ENCODE results near the gene HBG1.
"Not testable (repeated sequence)": the region's sequence is repeated elsewhere in the genome, so short reads cannot be mapped to it uniquely, and the experiment has no call there.

HBG1 gene

DNA sequence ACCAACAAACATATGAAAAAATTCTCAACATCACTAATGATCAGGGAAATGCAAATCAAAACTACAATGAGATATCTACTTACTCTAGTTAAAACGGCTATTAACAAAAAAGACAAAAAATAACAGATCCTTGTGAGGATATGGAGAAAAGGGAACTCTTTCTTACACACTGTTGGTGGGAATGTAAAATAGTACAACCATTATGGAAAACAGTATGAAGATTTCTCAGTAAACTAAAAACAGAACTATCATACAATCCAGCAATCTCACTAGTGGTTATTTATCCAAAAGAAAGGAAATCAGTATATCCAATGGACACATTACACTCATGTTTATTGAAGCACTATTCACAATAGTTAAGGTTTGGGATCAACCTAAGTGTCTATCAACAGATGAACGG lies 16.2 kb upstream of the HBG1 start:
- TF ChIP-seq, protein P1, sequence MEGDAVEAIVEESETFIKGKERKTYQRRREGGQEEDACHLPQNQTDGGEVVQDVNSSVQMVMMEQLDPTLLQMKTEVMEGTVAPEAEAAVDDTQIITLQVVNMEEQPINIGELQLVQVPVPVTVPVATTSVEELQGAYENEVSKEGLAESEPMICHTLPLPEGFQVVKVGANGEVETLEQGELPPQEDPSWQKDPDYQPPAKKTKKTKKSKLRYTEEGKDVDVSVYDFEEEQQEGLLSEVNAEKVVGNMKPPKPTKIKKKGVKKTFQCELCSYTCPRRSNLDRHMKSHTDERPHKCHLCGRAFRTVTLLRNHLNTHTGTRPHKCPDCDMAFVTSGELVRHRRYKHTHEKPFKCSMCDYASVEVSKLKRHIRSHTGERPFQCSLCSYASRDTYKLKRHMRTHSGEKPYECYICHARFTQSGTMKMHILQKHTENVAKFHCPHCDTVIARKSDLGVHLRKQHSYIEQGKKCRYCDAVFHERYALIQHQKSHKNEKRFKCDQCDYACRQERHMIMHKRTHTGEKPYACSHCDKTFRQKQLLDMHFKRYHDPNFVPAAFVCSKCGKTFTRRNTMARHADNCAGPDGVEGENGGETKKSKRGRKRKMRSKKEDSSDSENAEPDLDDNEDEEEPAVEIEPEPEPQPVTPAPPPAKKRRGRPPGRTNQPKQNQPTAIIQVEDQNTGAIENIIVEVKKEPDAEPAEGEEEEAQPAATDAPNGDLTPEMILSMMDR (IDR thresholded peaks at IDR 0.05) = no peak
- no peak for TF ChIP-seq ZFX (IDR thresholded peaks at IDR 0.05; ENCODE audit: borderline replicate concordance)
- H3K27ac ChIP-seq = no peak overlapping the region

DNA sequence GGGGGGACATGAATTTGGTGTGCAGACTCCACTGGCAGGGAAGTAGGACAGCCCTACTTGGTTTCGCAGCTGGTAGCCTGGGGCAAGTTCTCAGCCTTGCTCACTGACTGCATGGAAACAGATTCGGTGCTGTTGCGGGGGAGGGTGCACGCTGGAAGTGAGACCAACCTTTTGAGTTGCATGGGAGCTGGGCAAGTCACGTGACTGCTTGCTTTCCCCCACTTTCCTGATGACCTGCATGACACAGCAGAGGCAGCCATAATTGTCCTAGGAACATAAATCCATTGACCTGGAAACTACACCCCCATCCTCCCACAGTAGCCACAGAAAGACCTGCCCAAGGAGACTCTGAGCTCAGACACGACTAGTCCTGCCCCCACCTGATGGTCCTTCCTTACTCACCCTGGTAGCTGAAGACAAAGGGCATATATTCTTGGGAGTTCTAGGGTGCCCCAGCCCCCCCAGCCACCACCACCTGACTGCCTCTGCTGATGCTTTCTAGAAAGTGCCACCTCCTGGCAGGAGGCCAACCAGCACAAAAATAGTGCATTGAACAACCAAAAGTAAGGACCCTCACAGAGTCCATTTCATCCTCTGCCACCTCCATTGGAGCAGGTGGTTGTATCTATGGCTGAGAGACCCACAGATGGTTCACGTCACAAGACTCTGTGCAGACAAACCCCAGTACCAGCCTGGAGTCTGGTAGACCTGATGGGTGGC lies 9.0 kb upstream of the HBG1 start:
- TF ChIP-seq, protein P1 (IDR thresholded peaks at IDR 0.05) = no peak
- TF ChIP-seq ZFX (IDR thresholded peaks at IDR 0.05; ENCODE audit: borderline replicate concordance) = no peak
- no peak overlapping the region for H3K27ac ChIP-seq

DNA sequence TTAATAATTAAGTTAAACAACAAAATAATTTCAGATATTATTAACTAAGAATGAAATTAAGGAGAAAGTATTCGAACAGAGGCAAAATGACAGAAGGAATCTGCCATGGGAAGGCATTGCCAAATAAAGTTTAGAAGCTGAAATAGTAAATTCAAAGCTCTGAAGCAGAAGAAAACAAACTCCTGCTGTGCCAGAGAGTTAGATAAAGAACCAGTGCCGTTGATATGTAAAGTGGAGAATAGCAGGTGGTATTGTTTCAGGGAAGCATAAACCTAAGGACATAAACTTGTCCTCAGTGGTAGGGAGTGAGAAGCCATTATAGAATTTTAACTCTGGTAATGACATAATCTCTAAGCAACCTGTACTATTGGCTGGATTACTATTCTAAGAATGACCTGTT lies 7.6 kb upstream of the HBG1 start:
- H3K27ac ChIP-seq = no peak overlapping the region
- no peak for TF ChIP-seq ZFX (IDR thresholded peaks at IDR 0.05; ENCODE audit: borderline replicate concordance)
- TF ChIP-seq, protein P1 (IDR thresholded peaks at IDR 0.05) = no peak

DNA sequence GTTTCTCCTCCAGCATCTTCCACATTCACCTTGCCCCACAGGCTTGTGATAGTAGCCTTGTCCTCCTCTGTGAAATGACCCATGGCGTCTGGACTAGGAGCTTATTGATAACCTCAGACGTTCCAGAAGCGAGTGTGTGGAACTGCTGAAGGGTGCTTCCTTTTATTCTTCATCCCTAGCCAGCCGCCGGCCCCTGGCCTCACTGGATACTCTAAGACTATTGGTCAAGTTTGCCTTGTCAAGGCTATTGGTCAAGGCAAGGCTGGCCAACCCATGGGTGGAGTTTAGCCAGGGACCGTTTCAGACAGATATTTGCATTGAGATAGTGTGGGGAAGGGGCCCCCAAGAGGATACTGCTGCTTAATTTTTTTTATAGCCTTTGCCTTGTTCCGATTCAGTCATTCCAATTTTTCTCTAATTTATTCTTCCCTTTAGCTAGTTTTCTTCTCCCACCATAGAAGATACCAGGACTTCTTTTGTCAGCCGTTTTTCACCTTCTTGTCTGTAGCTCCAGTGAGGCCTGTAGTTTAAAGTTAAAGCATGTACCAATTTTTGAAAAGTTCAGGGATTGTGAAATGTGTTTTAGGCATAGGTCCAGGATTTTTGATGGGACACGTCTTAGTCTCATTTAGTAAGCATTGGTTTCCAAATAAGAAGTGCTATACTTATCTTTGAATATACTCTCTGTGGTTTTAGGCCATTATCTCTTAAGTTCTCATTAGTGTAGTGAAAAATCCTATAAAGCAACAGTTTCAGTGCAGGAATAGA lies 5.2 kb upstream of the HBG1 start, which contains the start of gene HBG2:
Gene HBG2, minus strand, starts transcription at position 136 of the 768 bp plus-strand sequence. Its CDS starts 53 bp downstream, at position 83.
- H3K27ac ChIP-seq = not testable (repeated sequence)

DNA sequence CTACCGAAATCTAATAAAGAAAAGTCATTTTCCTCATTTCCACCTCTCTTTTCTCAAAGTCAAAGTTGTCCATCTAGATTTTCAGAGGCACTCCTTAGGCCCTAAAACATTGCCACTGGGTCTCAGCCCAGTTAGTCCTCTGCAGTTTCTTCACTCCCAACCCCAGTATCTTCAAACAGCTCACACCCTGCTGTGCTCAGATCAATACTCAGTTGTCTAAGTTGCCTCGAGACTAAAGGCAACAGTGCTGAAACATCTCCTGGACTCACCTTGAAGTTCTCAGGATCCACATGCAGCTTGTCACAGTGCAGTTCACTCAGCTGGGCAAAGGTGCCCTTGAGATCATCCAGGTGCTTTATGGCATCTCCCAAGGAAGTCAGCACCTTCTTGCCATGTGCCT lies 4.4 kb upstream of the HBG1 start:
- H3K27ac ChIP-seq = not testable (repeated sequence)

DNA sequence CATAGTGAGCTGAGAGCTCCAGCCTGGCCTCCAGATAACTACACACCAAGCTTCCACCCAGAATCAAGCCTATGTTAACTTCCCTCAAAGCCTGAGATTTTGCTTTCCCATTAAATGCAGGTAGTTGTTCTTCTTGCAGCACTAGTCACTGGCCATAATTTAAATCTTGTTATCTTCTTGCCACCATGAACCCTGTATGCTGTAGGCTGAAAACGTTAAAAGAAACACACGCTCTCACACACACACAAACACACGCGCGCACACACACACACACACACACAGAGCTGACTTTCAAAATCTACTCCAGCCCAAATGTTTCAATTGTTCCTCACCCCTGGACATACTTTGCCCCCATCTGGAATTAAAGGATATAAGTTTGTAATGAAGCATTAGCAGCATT lies 3.8 kb upstream of the HBG1 start:
- H3K27ac ChIP-seq = not testable (repeated sequence)

DNA sequence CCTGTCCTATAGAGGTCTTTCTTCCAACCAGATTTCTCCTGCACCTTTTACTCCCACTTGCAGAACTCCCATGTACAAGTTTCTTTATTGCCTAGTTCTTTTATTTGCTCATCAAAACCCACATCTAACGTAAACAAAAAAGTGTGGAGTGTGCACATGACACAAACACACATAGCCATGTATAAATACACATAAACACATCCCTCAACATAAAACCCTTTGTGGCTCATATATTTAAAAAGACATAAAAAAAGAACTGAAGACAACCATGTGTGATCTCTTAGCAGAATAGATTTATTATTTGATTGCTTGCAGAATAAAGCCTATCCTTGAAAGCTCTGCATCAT lies 3.2 kb upstream of the HBG1 start:
- no peak for TF ChIP-seq ZFX (IDR thresholded peaks at IDR 0.05; ENCODE audit: borderline replicate concordance)
- H3K27ac ChIP-seq = no peak overlapping the region

DNA sequence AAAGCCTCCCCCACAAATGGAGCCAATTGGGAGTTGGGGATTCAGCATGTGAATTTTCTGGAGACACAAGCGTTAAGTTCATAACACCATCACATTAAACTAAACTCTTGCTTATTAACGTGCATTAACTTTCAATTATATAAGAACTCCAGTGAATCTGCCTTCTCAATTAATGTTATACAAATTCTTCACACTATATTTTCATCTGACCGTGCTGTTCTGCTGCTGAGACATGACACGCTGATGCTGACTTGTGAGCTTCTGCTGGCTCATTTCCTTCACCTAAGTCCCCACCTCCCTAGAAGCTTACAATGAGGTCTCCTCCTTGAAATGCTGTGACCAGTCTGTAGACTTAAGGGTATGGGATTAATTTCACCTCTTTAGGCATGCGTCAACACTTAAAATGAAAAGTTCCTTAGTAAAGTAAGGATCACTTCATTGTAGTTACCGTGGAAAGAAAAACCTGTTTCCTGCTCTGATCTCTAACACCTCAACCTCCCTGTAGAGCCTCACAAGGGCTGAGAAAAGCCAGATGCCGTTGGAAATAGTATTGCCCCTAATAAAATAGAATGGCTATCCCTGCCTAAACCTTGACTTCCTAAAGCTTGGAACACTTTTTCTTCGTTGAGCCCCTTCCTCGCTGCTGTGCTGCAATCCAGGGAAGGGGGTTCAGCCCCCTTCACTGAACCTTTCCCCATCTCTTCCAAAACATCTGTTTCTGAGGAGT lies 2.7 kb upstream of the HBG1 start:
- no peak for TF ChIP-seq ZFX (IDR thresholded peaks at IDR 0.05; ENCODE audit: borderline replicate concordance)
- TF ChIP-seq, protein P1 (IDR thresholded peaks at IDR 0.05) = no peak
- H3K27ac ChIP-seq = no peak overlapping the region

DNA sequence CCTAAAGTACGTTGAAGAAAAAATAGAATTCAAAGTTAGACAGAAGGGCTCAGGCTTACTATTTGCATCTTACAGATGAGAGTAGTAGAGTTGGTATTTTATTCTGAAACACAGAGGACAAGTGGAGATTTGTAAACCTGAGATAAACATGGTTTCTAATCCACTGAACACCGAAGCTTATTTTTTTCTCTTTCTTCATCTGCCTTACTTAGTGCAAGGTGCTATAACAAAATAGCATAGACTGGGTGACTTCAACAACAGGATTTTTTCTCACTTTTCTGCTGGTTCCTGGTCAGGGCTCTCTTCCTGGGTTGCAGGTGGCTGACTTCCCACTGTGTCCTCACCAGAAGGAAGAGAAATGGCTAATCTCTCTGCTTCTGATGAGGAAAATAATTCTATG lies 2.1 kb upstream of the HBG1 start:
- no peak for TF ChIP-seq ZFX (IDR thresholded peaks at IDR 0.05; ENCODE audit: borderline replicate concordance)
- TF ChIP-seq, protein P1 (IDR thresholded peaks at IDR 0.05) = no peak
- no peak overlapping the region for H3K27ac ChIP-seq

Data from 22Rv1 (cell line).